Tongue (tissue), 2 donors: ENCODE results near the gene BMAL2. TPM values are rescaled to one million over a fixed set of nuclear protein-coding genes. Genes with fewer than 3 reads are reported as not detected.

Source experiments
- DNase-seq: peaks from one replicate; pipeline ENCODE4 v3.0.0-alpha.2; 2015
- total RNA-seq: library from RNA; depleted of rRNA; stranded (reverse); fragments of >200 nt; gene quantifications from one replicate; pipeline ENCODE4 v1.2.3, GENCODE V29; 2014

BMAL2 gene
- total RNA-seq, result 4.6 TPM

GRCh38 chr12:27332714-27333402 is at the start of gene BMAL2:
Gene BMAL2, plus strand, starts transcription at chr12:27332836. Its CDS starts 237 bp downstream, at chr12:27333073.
- DNase-seq, result peak; percentile 50

GRCh38 chr12:27284021-27284420 is 48.6 kb upstream of the BMAL2 start:
- no peak for DNase-seq

GRCh38 chr12:27284751-27285150 is 47.9 kb upstream of the BMAL2 start:
- no peak for DNase-seq

GRCh38 chr12:27285403-27285802 is 47.2 kb upstream of the BMAL2 start:
- DNase-seq, result no peak

GRCh38 chr12:27289414-27289813 is 43.2 kb upstream of the BMAL2 start:
- DNase-seq, result no peak

- no peak for DNase-seq
These were observed 42.0 kb upstream of the BMAL2 start for GRCh38 chr12:27290501-27291168.

- DNase-seq, result no peak
These were observed 40.8 kb upstream of the BMAL2 start for GRCh38 chr12:27291862-27292261.

- no peak for DNase-seq
These were observed 39.9 kb upstream of the BMAL2 start for GRCh38 chr12:27292718-27293117.

GRCh38 chr12:27293463-27293862 is 39.2 kb upstream of the BMAL2 start:
- DNase-seq, result no peak

- no peak for DNase-seq
These were observed 36.0 kb upstream of the BMAL2 start for GRCh38 chr12:27296674-27297073.

GRCh38 chr12:27297566-27297965 is 35.1 kb upstream of the BMAL2 start:
- DNase-seq, result no peak

- DNase-seq, result no peak
These were observed 33.5 kb upstream of the BMAL2 start for GRCh38 chr12:27299102-27299501.

GRCh38 chr12:27300226-27300625 is 32.4 kb upstream of the BMAL2 start:
- DNase-seq, result no peak

GRCh38 chr12:27303139-27304111 is 29.2 kb upstream of the BMAL2 start:
- peak; percentile 19 for DNase-seq

GRCh38 chr12:27304856-27305255 is 27.8 kb upstream of the BMAL2 start:
- no peak for DNase-seq

GRCh38 chr12:27305673-27306456 is 26.8 kb upstream of the BMAL2 start:
- peak; percentile 64 for DNase-seq

GRCh38 chr12:27309293-27309994 is 23.2 kb upstream of the BMAL2 start:
- DNase-seq, result no peak

- no peak for DNase-seq
These were observed 22.7 kb upstream of the BMAL2 start for GRCh38 chr12:27309995-27310315.

GRCh38 chr12:27316947-27317346 is 15.7 kb upstream of the BMAL2 start:
- no peak for DNase-seq

GRCh38 chr12:27319409-27319808 is 13.2 kb upstream of the BMAL2 start:
- DNase-seq, result no peak

GRCh38 chr12:27319848-27320247 is 12.8 kb upstream of the BMAL2 start:
- DNase-seq, result no peak

GRCh38 chr12:27324530-27324929 is 8.1 kb upstream of the BMAL2 start:
- DNase-seq, result no peak
